AG04450 (cell line): ENCODE data around the gene CD164. TPM values are rescaled to one million over a fixed set of nuclear protein-coding genes. Genes with fewer than 3 reads are reported as not detected.
A peak's percentile ranks its signal among the peaks of the same experiment; 100 is the strongest.

Experiments used
- CTCF ChIA-PET: fragments of 300-600, 350-600 bp; formaldehyde crosslinking; extraction: SDS; loops from one replicate; lab custom pipeline; 2022; ENCODE audit warnings: antibody characterized with exemption, inconsistent platforms; lab: Charles Lee
- POLR2A ChIA-PET: fragments of 350-600 bp; formaldehyde crosslinking; extraction: SDS; loops from one replicate; lab custom pipeline; 2021; ENCODE audit warnings: antibody characterized with exemption, inconsistent platforms; lab: Yijun Ruan, JAX
- DNase-seq: peaks from one replicate; pipeline ENCODE4 v3.0.0-alpha.2; 2011; ENCODE audit warnings: low read depth, low spot score
- H3K27ac ChIP-seq: one replicate; pipeline ENCODE4 v1.5.1; 2012; ENCODE audit warnings: low read depth, low read length, control low read depth
- H3K27me3 ChIP-seq: one replicate; pipeline ENCODE4 v1.6.0; 2012; ENCODE audit warnings: low read length; ENCODE audit not compliant: control insufficient read depth, insufficient read depth
- H3K4me3 ChIP-seq: 2 replicates; pipeline ENCODE4 v1.5.1; 2011; ENCODE audit warnings: mild to moderate bottlenecking, low read depth, low read length, control low read depth
- H3K9me3 ChIP-seq: 2 replicates; pipeline ENCODE4 v1.5.1; 2012; ENCODE audit warnings: low read length; ENCODE audit not compliant: control insufficient read depth, insufficient read depth
- CTCF ChIP-seq: IDR thresholded peaks from 2 replicates; pipeline ENCODE4 v1.5.1; 2011; ENCODE audit warnings: low read depth, low read length, control low read depth, inconsistent platforms
- polyA plus RNA-seq: library from polyadenylated mRNA; depleted of rRNA; stranded (reverse); fragments of >200 nt; gene quantifications from 2 replicates; pipeline ENCODE4 v1.2.3, GENCODE V29; 2011

Gene CD164
- polyA plus RNA-seq, 1 experiment, result 383 TPM

DNA sequence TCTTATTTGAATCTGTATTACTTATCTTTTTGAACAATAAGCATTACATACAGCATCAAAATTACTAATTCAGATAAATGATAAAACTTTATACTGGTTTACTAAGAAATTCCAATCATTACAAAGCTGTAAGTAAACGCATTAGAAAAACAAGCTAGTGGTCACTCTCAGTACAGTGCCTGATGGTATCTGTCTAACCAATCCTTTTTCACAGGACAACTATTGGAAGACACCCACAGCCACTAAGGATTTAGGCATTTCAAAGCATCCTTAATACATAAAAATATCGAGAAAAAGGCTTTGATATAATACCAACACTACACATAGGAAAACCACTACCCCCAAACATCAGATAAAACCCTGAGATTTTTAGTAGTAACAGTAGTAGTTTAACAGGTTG is 2.6 kb downstream of the CD164 start:
- no peaks in the 10 kb centered on the region; the same call in 1 of the 2 replicates for H3K9me3 ChIP-seq
- POLR2A ChIA-PET, result no interaction called here
- H3K27ac ChIP-seq, result no peak overlapping the region
- H3K27me3 ChIP-seq, result no peaks in the 10 kb centered on the region
- TF ChIP-seq CTCF, result no peak
- DNase-seq, result no peak
- peak overlapping the region; percentile 98 for H3K4me3 ChIP-seq
- CTCF ChIA-PET, result interaction anchor here (1.0 kb wide), 1 partner anchor 192 kb away, joined by 3 read pairs; no protein-coding TSS in a partner anchor

- TF ChIP-seq CTCF, result no peak
- no peaks in the 10 kb centered on the region for H3K27me3 ChIP-seq
- H3K4me3 ChIP-seq, result no peak overlapping the region
- H3K27ac ChIP-seq, result no peak overlapping the region
- DNase-seq, result no peak
- ChIA-PET CTCF (interaction anchor here (0.6 to 0.8 kb wide), 2 partner anchors 12 to 207 kb away, joined by 3 to 4 read pairs; no protein-coding TSS in a partner anchor), POLR2A (no interaction called here)
- H3K9me3 ChIP-seq, result no peaks in the 10 kb centered on the region; the same call in 1 of the 2 replicates
Observed at GRCh38 chr6:109377717-109378116, 4.5 kb downstream of the CD164 start.

DNA sequence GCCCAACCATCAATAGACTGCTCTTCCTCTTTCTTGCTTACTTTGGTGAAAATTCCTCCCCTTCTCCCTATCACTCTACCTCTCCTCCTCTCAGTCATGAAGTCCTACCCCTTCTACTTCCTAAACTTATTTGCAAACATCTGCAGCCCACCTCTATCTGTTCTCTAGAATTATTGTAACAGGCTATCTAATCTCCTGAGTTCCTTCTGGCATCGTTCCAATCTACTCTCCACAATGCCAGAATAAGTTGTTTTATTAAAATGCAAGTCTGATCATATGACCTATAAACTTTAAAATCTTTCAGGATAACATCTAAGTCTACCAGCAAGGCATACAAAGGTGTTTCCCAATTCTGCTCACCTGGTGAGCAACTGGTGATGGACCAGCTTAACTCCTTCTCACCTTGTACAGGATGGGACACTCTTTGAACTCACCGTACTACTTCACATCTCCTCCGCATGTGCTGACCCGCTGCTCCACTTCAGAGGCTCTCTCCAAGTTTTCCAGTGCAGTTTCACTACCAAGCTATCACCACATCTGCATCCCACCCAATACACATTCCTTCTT is 7.9 kb downstream of the CD164 start:
- POLR2A ChIA-PET, result no interaction called here
- H3K27me3 ChIP-seq, result no peaks in the 10 kb centered on the region
- no peaks in the 10 kb centered on the region for H3K9me3 ChIP-seq
- H3K27ac ChIP-seq, result no peak overlapping the region
- no peak for TF ChIP-seq CTCF
- CTCF ChIA-PET, result interaction anchor here (0.8 kb wide), 1 partner anchor 10 kb away, joined by 4 read pairs; no protein-coding TSS in a partner anchor
- no peak overlapping the region for H3K4me3 ChIP-seq
- no peak for DNase-seq

GRCh38 chr6:109373762-109374161 is 8.5 kb downstream of the CD164 start:
- H3K9me3 ChIP-seq, result no peaks in the 10 kb centered on the region
- POLR2A ChIA-PET, result no interaction called here
- no peak for DNase-seq
- TF ChIP-seq CTCF, result no peak
- H3K4me3 ChIP-seq, result no peak overlapping the region
- H3K27me3 ChIP-seq, result no peaks in the 10 kb centered on the region
- H3K27ac ChIP-seq, result no peak overlapping the region
- CTCF ChIA-PET, result interaction anchor here (1.7 kb wide), 1 partner anchor 9 kb away, joined by 4 read pairs; the partner anchor contains the start of gene CD164

DNA sequence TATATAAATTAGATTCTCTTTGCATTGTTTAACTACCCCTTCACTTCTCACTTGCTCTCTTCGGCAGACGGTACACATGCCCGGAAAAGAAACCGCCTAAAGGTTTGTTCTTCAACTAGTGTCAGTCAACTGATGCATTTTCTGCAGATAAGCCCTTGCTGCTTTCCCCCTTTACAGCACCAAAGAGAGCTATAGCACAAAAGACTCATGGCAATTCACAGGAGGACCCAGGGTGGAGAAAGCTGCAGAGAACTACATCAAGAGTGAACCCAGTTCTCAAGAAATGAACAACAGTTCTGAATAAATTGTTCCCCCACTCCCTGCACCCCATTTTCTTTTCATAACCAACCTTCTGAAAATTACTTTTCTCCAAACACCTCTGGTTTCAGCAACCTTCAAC is 8.9 kb downstream of the CD164 start:
- no peak for TF ChIP-seq CTCF
- Histone ChIP-seq H3K4me3 (no peak overlapping the region), H3K27ac (no peak overlapping the region), H3K27me3 (no peaks in the 10 kb centered on the region), H3K9me3 (no peaks in the 10 kb centered on the region)
- CTCF ChIA-PET, result interaction anchor here (1.7 kb wide), 1 partner anchor 9 kb away, joined by 4 read pairs; the partner anchor contains the start of gene CD164
- POLR2A ChIA-PET, result no interaction called here
- DNase-seq, result no peak
